ENCODE results near the gene ATF6. TPM values are rescaled to one million over a fixed set of nuclear protein-coding genes. Genes with fewer than 3 reads are reported as not detected.

ATF6 gene
- total and polyA plus RNA-seq, 4 donors: 10.0 to 22.5 (median 13.4) TPM

DNA sequence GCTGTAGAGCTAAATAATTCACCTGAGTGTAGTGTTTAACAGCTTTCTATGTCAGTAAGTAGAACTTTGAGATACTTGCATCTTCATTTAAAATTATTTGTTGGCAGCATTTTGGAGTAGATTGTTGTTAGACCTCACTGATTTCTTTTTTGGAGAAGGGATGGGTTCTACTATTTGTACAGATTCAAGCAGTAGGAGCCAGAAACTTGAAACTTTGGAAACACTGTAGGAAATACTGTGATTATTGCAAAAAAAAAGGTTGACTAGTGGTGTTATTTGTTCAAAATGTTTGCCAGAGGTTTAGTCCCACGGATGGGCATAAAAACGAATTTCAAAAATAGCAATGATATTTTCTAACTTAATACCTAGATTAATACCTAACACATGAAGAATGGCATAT lies 102.7 kb downstream of the ATF6 start:
- Histone ChIP-seq H3K9me3 (ENCODE audit: control insufficient read depth in 4 of 4, low read length in 3 of 4) (no peaks in the 10 kb centered on the region), H3K9ac (ENCODE audit: low read depth in 1 of 2, low read length in 2 of 2) (no peak overlapping the region), H3K27me3 (ENCODE audit: control insufficient read depth in 4 of 4, insufficient read depth in 4 of 4, low read length in 3 of 4) (no peaks in the 10 kb centered on the region), H3K36me3 (ENCODE audit: control insufficient read depth in 4 of 4, insufficient read depth in 3 of 4, low read depth in 1 of 4, low read length in 3 of 4) (peaks cover 0 to 11% (median 7%) of the 10 kb centered on the region in 4 donors), H3K4me1 (ENCODE audit: control insufficient read depth in 4 of 4, insufficient read depth in 4 of 4, low read length in 3 of 4) (peaks cover 0 to 7% (median 2%) of the 10 kb centered on the region in 4 donors), H3K27ac (ENCODE audit: low read depth in 1 of 2, low read length in 2 of 2) (no peak overlapping the region), H3K4me3 (ENCODE audit: low read depth in 1 of 3, low read length in 3 of 3) (no peak overlapping the region)
- TF ChIP-seq RXRA (IDR thresholded peaks at IDR 0.05) (no peak), SP1 (IDR thresholded peaks at IDR 0.05) (no peak), HNF4A (conservative IDR thresholded peaks at IDR 0.05) (no peak), MAX (IDR thresholded peaks at IDR 0.05) (no peak), RAD21 (IDR thresholded peaks at IDR 0.05) (no peak), YY1 (IDR thresholded peaks at IDR 0.05) (no peak), ATF3 (IDR thresholded peaks at IDR 0.05) (no peak), GABPA (IDR thresholded peaks at IDR 0.05 in 1 of 2, conservative IDR thresholded peaks at IDR 0.05 in 1 of 2) (no peak), FOXA2 (IDR thresholded peaks at IDR 0.05) (no peak), NR2F2 (IDR thresholded peaks at IDR 0.05) (no peak), EGR1 (IDR thresholded peaks at IDR 0.05; ENCODE audit: low read depth in 2 of 2) (no peak), JUND (IDR thresholded peaks at IDR 0.05) (no peak), TAF1 (conservative IDR thresholded peaks at IDR 0.05) (no peak), FOXA1 (IDR thresholded peaks at IDR 0.05) (no peak)
- TF ChIP-seq, protein P1, sequence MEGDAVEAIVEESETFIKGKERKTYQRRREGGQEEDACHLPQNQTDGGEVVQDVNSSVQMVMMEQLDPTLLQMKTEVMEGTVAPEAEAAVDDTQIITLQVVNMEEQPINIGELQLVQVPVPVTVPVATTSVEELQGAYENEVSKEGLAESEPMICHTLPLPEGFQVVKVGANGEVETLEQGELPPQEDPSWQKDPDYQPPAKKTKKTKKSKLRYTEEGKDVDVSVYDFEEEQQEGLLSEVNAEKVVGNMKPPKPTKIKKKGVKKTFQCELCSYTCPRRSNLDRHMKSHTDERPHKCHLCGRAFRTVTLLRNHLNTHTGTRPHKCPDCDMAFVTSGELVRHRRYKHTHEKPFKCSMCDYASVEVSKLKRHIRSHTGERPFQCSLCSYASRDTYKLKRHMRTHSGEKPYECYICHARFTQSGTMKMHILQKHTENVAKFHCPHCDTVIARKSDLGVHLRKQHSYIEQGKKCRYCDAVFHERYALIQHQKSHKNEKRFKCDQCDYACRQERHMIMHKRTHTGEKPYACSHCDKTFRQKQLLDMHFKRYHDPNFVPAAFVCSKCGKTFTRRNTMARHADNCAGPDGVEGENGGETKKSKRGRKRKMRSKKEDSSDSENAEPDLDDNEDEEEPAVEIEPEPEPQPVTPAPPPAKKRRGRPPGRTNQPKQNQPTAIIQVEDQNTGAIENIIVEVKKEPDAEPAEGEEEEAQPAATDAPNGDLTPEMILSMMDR (IDR thresholded peaks at IDR 0.05; ENCODE audit: low read depth, low read length, missing input control): no peak
- no peak for DNase-seq (ENCODE audit: low spot score)
- 29% methylated on average over 2 of the region's 2 CpGs for WGBS

DNA sequence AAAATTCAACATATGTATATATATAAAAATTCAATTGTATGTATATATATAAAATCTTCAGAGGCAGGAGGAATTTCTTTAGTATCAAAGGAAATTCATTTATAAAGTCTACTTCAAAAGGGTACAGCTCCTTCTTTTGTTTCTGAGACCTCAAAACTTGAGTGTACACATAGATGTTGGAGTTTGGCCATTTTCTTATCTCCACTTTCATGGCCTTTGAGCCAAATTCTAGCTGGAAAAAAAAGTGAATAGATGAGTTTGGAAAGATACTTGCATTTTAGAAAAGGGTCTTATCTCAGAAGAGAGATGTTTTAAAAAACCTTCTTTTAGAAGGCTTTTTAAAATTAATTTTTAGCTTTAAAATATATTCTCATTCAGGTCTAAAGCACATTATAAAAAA lies 103.2 kb downstream of the ATF6 start:
- Histone ChIP-seq H3K36me3 (ENCODE audit: control insufficient read depth in 4 of 4, insufficient read depth in 3 of 4, low read depth in 1 of 4, low read length in 3 of 4) (peaks cover 0 to 10% (median 3%) of the 10 kb centered on the region in 4 donors), H3K4me3 (ENCODE audit: low read depth in 1 of 3, low read length in 3 of 3) (no peak overlapping the region), H3K9ac (ENCODE audit: low read depth in 1 of 2, low read length in 2 of 2) (no peak overlapping the region), H3K4me1 (ENCODE audit: control insufficient read depth in 4 of 4, insufficient read depth in 4 of 4, low read length in 3 of 4) (peaks cover 0 to 7% (median 2%) of the 10 kb centered on the region in 4 donors), H3K27ac (ENCODE audit: low read depth in 1 of 2, low read length in 2 of 2) (no peak overlapping the region), H3K9me3 (ENCODE audit: control insufficient read depth in 4 of 4, low read length in 3 of 4) (no peaks in the 10 kb centered on the region), H3K27me3 (ENCODE audit: control insufficient read depth in 4 of 4, insufficient read depth in 4 of 4, low read length in 3 of 4) (no peaks in the 10 kb centered on the region)
- DNase-seq (ENCODE audit: low spot score): no peak
- TF ChIP-seq YY1 (IDR thresholded peaks at IDR 0.05): no peak
- TF ChIP-seq EGR1 (IDR thresholded peaks at IDR 0.05; ENCODE audit: low read depth in 2 of 2): no peak
- TF ChIP-seq HNF4A (conservative IDR thresholded peaks at IDR 0.05): peak in 1 of 2 donors; percentile 28
- TF ChIP-seq, protein P1 (IDR thresholded peaks at IDR 0.05; ENCODE audit: low read depth, low read length, missing input control): no peak
- no peak for TF ChIP-seq MAX (IDR thresholded peaks at IDR 0.05)
- no peak for TF ChIP-seq ZBTB33 (IDR thresholded peaks at IDR 0.05)
- no peak for TF ChIP-seq RAD21 (IDR thresholded peaks at IDR 0.05)

Data from liver (tissue), 9 donors.